GM21515 (cell line): ENCODE data around the gene FOXF1.
A peak's percentile ranks its signal among the peaks of the same experiment; 100 is the strongest.

Source experiments
- ATAC-seq: cut with Tn5 transposase; IDR thresholded peaks from one replicate; pipeline ENCODE4 v1.9.1; 2021; ENCODE audit not compliant: unreplicated experiment

Gene FOXF1

GRCh38 chr16:86554599-86554916 lies 44.2 kb downstream of the FOXF1 start:
- no peak for ATAC-seq

GRCh38 chr16:86554917-86555703 lies 44.8 kb downstream of the FOXF1 start, which contains the start of gene MTHFSD:
Gene MTHFSD, minus strand, starts transcription at chr16:86555235. Its CDS starts 51 bp downstream, at chr16:86555184.
- ATAC-seq: peak; percentile 76

GRCh38 chr16:86555704-86556075 lies 45.4 kb downstream of the FOXF1 start:
- ATAC-seq: no peak

- no peak for ATAC-seq
These were observed 46.2 kb downstream of the FOXF1 start for GRCh38 chr16:86556576-86556975.

- no peak for ATAC-seq
These were observed 47.3 kb downstream of the FOXF1 start for GRCh38 chr16:86557587-86557986.

DNA sequence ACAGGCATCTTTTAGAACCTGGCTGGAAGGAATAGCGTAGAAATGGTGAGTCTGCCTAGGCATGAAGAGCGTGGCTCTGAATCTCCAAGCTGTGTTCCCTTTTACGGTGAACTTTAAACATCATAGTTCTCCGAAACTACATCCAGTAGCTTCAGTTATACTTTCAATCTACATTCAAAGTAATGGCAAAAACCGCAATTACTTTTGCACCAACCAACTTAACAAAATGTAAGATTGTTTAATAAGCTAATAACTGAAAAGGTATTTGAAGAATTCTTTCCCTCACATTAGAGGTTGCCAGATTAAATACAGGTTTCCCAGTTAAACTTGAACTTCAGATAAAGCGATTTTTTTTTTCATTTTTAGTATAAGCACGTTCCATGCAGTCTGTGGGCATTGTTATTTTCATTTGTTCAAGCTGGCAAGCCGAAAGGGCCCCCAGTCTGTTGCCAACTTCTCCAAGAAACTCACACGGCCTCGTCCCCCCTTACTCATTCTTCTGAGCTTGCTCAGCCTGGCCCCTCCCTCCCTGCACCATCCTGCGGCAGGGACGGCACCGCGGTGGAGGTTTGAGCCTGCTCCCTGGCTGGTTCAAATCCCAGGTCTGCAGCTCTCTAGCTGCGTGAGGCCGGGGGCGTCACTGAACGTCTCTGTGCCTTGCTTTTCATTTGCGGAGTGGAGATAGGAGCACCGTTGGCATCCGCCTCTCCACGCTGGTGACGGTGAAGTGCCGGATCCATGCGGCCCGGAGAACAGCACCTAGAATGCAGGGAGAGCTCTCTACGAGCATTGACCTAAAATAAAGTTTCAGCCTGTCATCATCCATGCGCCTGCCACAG lies 48.2 kb downstream of the FOXF1 start:
- ATAC-seq: no peak

DNA sequence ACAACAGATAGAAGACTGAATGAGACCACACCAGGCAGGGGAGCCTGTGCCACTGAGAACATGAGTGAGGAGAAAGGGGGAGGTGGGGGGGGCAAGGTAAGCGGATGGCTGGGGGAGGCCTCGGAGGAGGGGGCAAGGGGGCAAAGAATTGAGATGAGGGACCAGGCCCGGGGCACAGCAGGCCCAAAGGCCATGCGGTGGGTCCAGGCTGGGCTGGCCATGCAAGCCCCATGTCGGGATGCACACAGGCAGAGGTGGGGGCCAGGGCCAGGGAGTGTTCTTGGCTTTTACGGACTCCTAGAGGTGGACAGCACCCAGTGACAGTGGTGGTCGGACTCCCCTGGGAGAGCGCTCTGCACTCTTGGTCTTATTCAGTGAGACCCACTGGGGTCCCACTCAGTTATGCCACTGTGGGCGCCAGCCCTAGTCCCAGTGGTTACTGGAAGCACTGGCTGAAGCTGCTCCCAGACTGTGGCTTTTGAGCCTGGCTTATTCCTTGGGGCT lies 49.5 kb downstream of the FOXF1 start:
- no peak for ATAC-seq

GRCh38 chr16:86562356-86562755 lies 52.0 kb downstream of the FOXF1 start:
- no peak for ATAC-seq

DNA sequence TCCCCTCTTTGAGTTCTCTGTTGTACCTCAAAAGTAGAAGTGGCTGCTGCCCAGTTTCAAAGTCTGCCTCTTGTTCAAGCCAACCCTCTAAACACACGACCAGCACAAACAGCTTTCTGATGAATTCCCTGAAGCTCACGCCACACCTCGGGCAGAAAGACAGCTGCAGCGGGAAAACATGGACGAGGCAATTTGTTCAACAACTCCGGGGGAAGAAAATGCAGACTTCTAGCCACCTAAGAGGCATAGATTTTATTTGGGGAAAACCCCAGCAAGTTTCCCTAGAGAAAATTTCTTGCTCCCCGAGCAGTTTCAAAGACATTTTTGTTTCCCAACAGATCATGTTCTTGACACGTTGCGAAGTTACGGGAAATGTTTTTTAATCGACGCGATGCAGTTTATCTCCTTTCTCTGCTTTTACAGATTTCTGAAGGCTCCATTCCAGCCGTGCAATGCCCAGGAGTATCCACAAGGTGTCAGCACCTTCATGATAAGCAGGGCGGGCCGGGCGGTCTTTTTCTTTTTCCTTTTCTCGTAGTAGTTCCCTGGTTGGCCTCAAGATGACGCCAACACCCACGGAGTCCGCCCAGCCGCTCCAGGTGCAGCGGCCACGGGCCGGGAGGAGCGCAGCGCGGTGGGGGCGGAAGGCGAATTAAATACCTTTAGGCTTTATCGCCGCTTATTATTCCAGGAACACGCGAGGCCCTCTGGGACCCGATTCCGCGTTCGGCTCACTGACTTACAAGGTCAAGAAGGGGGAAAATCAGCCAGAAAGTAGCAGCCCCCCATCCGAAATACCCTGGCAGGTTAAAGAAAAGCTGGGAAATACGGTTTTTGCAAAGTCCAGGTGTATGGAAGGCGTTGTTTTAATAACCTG lies 53.4 kb downstream of the FOXF1 start:
- peak; percentile 80 for ATAC-seq
